NCI-H128 (cell line): ENCODE data around the gene TAC1.
"Not testable (repeated sequence)": the region's sequence is repeated elsewhere in the genome, so short reads cannot be mapped to it uniquely, and the experiment has no call there.

Source experiments
- DNase-seq: peaks from one replicate; lab custom pipeline; 2025; ENCODE audit not compliant: unreplicated experiment; lab: John Stamatoyannopoulos, UW

The TAC1 gene

GRCh38 chr7:97731736-97732564, at the start of gene TAC1:
Gene TAC1, plus strand, starts transcription at chr7:97732086. Its CDS starts 527 bp downstream, at chr7:97732613.
- DNase-seq: no peak

GRCh38 chr7:97685952-97686351, 45.9 kb upstream of the TAC1 start:
- no peak for DNase-seq

- DNase-seq: no peak
Measured at GRCh38 chr7:97693586-97693985, 38.3 kb upstream of the TAC1 start.

- DNase-seq: no peak
Measured at GRCh38 chr7:97694355-97694754, 37.5 kb upstream of the TAC1 start.

- no peak for DNase-seq
Measured at GRCh38 chr7:97697396-97697795, 34.5 kb upstream of the TAC1 start.

GRCh38 chr7:97722386-97722785, 9.5 kb upstream of the TAC1 start:
- DNase-seq: no peak

GRCh38 chr7:97732565-97733275, 834 bp downstream of the TAC1 start:
- DNase-seq: no peak

GRCh38 chr7:97733276-97734161, 1.6 kb downstream of the TAC1 start:
- no peak for DNase-seq

GRCh38 chr7:97734255-97734654, 2.4 kb downstream of the TAC1 start:
- DNase-seq: no peak

- DNase-seq: no peak
Measured at GRCh38 chr7:97735075-97735474, 3.2 kb downstream of the TAC1 start.

GRCh38 chr7:97748482-97748881, 16.6 kb downstream of the TAC1 start:
- no peak for DNase-seq

- DNase-seq: no peak
Measured at GRCh38 chr7:97751566-97751965, 19.7 kb downstream of the TAC1 start.

- no peak for DNase-seq
Measured at GRCh38 chr7:97752215-97752614, 20.3 kb downstream of the TAC1 start.

GRCh38 chr7:97757824-97758223, 25.9 kb downstream of the TAC1 start:
- DNase-seq: no peak

GRCh38 chr7:97770850-97771249, 39.0 kb downstream of the TAC1 start:
- DNase-seq: no peak

- no peak for DNase-seq
Measured at GRCh38 chr7:97771576-97771975, 39.7 kb downstream of the TAC1 start.

- no peak for DNase-seq
Measured at GRCh38 chr7:97772045-97772901, 40.4 kb downstream of the TAC1 start.

- DNase-seq: not testable (repeated sequence)
Measured at GRCh38 chr7:97786398-97786797, 54.5 kb downstream of the TAC1 start.
